ENCODE measurements around the gene NEK6.

GRCh38 chr9:124321416-124321815, 63.7 kb downstream of the NEK6 start:
- TF ChIP-seq, protein P1, sequence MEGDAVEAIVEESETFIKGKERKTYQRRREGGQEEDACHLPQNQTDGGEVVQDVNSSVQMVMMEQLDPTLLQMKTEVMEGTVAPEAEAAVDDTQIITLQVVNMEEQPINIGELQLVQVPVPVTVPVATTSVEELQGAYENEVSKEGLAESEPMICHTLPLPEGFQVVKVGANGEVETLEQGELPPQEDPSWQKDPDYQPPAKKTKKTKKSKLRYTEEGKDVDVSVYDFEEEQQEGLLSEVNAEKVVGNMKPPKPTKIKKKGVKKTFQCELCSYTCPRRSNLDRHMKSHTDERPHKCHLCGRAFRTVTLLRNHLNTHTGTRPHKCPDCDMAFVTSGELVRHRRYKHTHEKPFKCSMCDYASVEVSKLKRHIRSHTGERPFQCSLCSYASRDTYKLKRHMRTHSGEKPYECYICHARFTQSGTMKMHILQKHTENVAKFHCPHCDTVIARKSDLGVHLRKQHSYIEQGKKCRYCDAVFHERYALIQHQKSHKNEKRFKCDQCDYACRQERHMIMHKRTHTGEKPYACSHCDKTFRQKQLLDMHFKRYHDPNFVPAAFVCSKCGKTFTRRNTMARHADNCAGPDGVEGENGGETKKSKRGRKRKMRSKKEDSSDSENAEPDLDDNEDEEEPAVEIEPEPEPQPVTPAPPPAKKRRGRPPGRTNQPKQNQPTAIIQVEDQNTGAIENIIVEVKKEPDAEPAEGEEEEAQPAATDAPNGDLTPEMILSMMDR (IDR thresholded peaks at IDR 0.05) = no peak
- TF ChIP-seq POLR2A (IDR thresholded peaks at IDR 0.05) = no peak

Data from lower leg skin (tissue), 3 donors.